Inferior parietal cortex (tissue), 1 donor: ENCODE data around the gene C9orf72.

Experiments
- DNase-seq: peaks from one replicate; pipeline ENCODE4 v3.0.0-alpha.2; 2016; ENCODE audit errors: extremely low spot score

Gene C9orf72

DNA sequence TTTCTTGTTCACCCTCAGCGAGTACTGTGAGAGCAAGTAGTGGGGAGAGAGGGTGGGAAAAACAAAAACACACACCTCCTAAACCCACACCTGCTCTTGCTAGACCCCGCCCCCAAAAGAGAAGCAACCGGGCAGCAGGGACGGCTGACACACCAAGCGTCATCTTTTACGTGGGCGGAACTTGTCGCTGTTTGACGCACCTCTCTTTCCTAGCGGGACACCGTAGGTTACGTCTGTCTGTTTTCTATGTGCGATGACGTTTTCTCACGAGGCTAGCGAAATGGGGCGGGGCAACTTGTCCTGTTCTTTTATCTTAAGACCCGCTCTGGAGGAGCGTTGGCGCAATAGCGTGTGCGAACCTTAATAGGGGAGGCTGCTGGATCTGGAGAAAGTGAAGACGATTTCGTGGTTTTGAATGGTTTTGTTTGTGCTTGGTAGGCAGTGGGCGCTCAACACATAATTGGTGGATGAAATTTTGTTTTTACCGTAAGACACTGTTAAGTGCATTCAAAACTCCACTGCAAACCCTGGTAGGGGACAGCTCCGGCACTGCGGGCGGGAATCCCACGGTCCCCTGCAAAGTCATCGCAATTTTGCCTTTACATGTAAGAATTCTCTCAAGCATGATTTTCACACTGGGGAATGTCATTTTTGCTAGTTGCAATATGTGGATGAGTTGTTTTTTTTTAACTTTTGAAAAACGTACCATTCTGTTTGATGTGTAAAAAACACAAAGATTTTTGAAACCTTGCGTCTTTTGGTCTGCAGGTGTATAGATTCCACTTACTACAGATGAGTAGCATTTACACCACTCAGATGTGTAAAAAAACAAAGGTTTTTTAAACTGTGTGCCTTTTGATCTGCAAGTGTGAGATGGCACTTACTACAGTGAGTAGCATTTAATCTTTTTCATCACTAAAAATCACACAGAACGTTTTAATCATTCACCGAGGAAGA lies 631 bp upstream of the C9orf72 start:
- peak; percentile 98 for DNase-seq

DNA sequence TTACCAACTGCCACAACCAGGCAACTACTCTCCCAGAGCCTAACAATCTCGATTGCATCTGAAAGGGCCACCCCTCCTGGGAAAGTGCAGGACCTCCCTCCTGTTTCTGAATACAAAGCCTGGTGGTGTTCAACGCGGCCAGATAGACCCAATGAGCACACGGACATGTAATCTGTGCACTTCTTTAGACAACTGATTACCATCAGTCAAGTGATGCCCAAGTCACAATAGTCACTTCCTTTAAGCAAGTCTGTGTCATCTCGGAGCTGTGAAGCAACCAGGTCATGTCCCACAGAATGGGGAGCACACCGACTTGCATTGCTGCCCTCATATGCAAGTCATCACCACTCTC lies 739 bp downstream of the C9orf72 start:
- peak; percentile 68 for DNase-seq

DNA sequence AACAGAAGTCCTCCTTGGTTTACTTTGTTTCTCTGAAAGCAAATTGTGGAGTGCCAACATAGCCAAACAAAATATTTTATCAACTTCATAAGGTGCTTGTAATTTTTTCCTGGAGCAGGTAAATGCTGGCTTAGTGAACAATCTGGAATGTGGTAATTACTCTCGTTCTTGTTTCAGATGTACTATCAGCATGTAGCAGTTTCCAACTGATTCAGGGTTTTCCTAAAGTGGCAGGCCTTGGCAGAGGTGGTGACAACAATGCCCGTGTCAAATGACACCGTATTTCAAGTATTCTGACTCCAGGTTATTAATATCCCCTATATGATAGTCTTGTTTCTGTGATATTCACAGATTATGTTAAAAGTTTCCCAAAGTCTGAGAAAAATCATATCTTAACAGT lies 1.2 kb downstream of the C9orf72 start:
- no peak for DNase-seq

DNA sequence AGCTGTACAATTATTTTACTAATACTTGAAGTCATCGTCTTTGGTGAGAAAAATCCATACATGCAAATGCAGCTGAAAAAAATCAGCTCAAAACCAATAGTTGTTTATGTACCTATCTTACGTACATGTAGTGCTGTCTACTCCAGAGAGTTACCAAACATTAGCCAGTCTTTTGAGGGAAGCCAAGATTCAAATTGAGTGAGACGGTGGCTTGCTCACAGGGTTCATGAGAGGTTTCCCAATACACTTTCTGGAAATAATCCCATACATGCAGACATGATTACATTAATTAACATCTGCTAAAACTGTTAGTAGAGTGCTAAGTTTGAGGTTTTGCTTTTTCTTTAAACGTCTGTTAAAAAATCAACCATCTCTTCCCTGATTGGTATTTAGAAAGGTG lies 2.3 kb downstream of the C9orf72 start:
- no peak for DNase-seq

DNA sequence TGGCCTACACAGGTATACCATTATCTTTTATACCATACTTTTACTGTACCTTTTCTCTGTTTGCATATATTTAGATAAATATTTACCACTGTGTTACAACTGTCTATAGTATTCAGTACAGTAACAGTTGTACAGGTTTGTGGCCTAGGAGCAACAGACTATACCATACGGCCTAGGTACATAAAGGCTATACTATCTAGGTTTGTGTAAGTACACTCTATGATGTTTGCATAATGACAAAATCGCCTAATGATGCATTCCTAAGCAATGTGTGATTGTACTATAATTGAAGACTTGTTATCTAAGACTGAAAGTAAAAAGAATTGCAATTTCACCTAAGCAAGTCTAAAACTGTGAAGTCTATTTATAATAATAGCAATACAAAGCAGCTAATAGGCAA lies 3.9 kb downstream of the C9orf72 start:
- DNase-seq = no peak

DNA sequence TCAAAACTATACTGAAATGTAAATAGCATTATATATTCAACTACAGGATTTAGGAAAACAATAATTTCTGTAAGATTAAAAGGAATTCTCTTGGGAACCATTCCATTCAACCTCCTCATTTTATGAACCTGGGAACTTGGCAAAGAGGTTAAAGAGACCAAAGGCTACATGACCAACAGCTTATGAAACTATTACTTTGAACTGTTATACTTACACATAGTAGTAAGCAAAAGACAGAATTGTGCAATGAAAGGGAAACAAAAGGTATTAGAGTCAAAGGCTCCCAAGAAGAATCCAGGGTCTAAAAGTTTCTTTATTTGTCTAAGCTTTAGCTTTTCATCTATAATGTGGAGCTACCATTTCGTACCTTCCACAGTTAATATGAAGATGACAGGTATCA lies 7.2 kb downstream of the C9orf72 start:
- DNase-seq = no peak

DNA sequence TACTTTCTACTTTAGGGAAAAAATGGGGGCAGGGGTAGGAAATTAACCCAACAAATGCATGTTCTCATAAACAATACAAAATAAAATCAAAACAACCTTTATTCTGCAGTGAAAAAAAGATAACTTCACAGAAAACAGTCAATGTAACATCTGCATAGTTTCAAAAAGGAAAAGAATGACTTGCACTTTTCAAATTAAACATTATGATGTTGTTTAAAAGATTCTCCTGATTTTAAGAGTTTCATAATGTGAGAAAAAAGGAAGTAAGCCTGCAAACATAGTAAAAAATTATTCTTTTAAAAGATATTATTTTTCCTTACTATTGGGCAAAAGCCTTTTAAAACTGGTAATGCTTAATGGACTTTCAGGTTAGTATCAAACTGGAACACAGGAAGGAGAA lies 7.6 kb downstream of the C9orf72 start:
- DNase-seq = no peak

DNA sequence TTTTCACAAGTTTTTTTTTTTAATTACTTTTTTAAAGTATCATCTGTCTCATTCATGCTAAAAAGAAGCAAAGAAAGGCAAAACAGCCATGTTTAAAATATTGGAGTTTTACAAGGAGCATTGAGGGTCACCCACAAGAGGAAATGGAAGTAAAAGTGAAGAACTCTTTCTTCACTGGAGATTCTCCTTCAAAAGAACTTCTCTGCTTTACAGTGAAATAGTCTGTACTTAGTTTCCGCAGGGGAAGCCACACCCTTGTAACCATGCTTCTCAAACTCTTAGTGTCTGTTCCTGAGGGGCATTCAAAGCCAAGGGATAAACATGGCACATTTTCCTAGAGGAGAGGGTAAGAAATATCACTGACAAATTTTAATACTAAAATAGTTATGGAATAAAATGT lies 8.6 kb downstream of the C9orf72 start:
- DNase-seq = no peak

DNA sequence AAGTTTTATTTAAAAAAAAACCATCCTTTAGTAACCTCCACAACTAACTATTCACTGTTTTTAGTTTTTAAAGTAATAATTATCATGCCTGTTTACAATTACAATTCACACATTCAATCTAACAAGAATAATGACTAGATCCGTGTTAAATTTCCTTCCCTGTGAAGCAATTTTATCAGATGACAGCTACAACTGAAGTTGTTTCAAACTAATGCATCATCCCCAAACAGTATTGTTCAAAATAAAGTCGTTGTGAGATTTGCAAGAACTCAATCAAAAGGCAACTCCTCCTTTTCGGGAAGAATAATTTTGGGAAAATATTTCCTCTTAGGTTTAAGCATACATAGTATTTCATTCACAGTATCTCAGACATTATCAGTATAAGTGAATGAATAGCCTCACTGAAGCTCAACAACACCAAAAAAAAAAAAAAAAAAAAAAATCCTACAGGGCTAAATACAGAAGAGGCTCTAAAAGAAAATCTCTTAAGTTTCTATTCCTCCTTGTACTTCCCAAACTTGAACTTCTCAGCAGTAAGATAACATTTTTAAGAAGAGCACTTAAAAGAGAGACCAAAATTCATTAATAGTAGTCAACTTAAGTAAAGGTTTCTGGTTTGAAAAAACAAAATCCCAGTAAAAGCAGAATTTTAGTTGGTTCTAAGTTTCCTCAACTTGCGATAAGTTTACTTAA lies 9.4 kb downstream of the C9orf72 start:
- DNase-seq = no peak

DNA sequence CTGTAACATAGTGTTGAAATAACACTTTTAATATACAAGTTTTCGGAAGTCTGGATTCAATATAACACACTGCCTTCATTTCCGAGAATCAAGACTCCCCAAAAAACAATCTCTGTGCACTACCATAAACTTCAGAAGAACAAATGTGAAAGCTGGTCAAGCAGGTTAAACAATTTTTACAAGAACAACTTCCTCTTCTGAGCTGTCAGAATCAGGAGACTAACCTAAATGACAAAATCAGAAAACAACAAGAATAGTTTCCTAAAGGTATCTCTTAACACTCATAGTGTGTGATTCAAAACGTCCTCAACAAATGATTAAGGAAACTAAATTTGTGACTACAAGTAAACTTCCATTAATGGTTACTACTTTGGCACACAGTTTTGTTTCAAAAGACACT lies 11.6 kb downstream of the C9orf72 start:
- no peak for DNase-seq

DNA sequence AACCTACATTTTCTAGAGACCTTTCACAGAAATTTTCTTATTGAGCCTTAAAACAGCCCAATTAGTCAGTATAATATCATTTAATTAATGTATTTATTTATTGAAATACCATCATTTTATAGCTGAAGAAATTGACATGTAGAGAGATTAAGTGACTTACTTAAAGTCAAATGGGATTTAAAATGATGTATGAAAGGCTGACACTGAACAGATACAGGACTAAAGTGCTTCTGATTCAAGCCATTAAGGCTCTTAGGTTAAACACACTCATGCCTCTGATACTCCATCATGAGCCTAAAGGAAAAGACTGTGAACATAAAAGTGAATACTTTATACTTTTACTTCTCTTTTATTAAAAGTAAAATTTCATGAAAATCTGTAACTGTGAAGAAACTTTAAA lies 12.8 kb downstream of the C9orf72 start:
- DNase-seq = no peak

DNA sequence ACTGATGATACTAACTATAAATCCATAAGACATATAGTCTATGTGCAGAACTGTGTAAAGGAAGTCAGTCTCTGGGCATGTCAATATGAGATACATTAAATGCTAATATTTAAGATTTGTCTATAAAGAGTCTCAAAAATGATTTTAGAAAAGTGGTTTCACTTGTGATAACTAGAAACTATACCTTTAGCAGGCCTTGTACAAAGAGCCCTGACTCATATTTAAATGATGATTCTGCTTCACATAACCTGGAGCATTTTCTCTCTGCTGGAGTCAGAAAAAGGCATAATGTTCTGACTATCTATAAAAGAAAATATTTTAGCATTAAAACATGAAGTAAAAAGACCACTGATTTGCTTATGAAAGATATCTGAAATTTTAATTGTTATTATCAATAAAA lies 15.0 kb downstream of the C9orf72 start:
- DNase-seq = no peak

DNA sequence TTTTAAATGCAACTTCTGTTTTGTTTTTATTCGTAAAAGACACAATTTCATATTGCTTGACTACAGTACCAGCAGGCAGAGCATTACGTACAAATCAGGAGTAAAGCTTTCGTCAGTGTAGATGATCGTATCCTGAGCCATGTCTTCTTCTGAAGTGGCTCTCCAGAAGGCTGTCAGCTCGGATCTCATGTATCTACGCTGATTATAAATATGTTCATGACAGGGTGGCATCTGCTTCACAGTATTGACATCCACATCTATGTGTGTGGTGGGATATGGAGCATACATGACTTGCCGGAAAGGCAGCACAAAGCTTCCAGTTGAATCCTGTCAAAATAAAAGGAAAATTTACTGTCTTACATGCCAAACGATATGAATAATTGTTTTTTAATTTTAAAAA lies 16.8 kb downstream of the C9orf72 start:
- DNase-seq = no peak

DNA sequence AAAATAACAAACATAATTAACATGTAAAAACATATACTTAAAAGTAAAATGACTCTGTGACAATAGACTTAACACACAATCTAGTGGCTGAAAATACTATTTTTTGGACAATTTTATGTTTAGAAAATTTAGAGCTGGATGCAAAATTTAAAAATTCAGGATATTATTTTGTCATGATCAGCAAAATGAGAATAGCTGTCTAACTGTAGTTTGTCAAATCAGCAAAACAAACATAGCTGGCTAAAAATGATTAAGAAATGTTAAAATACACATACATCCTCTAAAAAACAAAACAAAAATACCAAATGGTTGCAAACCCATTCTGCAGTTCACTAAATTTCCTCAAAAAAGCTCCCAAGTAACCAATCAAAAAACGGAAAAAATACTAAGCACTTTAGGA lies 18.6 kb downstream of the C9orf72 start:
- no peak for DNase-seq

DNA sequence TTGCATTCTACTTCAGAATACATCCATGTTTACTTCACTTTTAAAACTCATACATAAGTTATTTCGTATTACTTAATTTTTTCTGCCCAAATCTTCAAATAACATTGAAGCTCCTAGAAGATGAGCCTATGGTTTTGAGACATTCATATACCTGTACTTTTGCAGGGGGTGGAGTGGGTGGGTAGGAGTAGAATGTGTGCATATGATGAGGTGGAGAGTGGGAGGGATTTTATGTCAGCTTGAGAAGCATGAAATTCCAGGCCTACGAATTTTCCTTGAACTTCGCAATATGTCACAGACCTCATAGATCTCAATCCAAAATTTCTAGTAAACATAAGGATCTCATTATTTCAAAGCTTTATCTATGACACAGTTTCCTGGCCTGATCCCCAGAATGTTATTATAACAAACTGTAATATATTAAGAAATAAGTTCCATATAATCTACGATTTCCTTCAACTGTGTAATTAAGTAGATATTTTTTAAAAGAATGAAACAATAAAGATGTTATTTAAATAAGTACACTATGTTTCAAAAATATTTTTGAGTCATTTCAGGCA lies 24.0 kb downstream of the C9orf72 start:
- no peak for DNase-seq

DNA sequence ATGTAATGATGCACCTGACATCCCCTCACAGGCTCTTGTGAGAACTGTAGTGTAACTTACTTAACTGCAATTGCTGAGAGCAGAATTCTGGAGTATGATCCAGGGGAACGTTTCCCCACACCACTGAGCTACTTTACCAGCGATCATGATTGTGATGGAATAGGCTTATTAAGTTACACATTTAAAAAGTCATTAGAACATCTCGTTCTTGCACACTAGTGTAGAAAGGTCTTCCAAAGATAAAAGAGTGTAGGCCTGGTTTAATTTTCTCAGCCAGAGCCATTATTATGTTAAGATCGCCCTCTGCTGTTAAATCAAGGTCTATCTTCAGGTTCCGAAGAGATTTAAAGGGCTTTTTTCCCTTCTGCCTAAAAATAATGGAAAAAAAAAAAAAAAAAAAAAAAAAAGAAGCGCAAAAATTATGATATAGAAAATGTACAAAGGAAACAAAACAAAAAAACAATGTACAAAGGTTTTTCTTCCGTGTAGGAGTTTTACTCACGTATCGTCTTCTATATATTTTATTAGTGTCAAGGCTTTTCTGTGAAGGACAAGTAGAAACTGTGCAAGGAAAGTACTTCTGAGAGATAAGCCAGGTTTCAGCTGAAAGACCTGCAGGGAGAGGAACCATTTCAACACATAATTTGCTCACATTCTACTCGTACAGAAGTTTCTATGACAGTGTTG lies 25.1 kb downstream of the C9orf72 start:
- peak; percentile 82 for DNase-seq

DNA sequence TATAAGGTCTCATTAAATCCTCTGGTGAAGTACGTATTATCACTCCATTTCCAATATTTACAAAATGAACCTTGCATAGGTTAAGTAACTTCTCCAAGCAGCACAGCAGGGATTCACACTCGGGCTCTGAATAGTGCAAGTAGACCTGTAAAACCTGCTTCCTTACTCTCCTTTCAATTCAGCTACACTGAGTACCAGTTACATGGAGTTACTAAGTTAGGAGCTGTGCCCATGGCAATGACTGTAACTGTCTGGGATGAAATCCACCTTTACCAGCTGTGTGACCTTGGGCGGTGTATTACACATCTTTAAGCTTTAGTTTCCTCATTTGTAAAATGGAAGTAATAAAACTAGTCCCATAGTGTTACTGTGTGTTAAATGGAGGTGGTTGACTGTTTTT lies 27.8 kb downstream of the C9orf72 start:
- no peak for DNase-seq

DNA sequence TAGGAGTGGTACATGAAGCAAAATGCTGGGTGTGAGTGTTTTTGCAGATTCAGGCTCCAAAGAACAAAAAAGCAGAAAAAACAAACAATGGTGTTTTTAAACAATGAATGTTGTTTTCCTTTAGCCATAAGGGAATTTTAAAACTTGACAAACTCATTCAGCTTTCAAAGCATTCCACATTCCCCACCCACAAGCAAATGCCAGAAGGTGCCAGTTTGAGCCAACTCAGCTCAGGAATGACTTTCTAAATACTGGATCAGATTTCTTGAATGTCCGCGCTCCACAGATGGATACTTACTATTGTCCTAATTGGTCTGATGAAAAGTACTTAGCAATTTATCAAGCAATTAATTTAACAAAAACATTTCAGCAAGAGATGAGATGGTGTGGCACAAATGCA lies 30.8 kb downstream of the C9orf72 start:
- DNase-seq = no peak

DNA sequence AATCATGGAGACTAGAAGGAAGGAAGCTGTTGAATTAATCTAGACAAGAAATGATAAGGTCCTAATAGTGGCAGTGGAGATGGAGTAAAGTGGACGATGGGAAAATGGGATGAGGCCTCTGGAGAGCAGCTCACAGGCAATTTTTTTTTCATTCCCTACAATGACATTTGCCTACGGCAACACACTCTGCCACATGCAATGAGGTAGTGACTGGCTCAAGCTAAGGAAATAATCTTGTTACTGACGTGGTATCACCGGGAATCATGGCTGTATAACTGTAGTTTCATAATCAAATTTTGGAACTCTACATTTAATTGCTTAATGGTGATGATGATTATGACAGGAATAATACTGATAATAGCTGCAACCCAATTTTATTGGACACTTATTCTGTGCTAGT lies 31.5 kb downstream of the C9orf72 start:
- DNase-seq = no peak

DNA sequence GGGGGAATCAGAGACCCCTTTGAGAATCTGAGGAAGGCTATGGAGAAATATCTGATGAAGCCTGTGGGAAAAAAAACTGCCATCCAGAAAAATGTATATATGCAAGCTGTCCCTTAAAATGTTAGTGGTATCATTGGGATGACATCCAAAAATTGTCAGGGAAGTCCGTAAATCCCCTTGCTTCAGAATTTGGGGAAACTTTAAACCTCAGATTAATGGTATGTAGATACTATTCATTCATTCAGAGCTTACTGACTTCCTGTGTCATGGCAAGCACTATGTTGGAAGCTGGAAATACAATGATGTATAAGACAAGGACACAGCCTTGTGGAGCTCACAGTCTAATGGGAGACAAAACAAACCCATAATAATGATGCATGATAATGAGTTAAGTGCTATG lies 32.8 kb downstream of the C9orf72 start:
- DNase-seq = no peak

DNA sequence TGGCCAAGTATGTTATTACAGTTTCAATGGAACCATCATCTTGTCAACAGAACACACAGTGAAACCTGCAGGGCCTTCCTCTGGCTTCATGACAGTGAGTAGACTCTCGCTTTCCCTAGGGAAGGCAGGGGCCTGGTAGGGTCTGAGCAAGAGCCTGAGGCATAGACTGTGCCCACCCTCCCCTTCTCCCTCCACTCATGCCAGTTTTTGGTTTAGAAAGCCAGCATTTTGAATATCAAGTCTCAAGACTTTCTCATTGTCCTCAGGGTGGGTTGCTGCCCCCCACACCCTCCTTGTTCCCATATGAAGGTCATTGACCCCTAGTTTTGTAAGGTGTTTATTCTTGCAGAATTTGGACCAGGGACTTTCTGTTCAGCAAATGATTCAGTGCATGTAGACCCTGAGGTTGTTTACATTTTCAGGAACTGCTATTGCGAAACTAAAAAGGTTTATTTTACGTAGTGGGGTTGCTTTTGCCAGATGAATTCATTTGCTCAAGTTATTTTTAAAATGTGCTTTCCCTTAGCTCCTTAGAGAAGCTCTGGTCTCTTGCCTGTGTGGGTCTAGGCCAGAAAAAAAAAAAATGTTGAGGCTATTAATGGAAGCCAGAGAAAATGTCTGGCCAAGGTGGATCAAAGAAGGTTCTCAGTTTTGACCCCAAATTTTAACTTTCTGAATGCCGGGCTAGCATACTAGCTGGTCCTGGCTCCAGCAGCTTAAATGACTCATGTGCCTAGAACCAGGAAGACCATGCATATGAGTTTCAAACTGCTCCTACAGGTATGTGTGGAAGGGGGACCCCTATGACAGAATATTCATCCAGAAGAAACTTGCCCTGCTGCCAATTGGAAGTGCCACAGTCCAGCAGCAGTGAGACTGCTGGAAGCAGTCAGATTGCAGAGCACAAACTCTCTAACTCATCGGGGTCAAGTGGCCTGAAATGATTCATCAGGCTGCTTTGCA lies 33.5 kb downstream of the C9orf72 start:
- DNase-seq = no peak
